Measurements from ENCODE around the gene AGPS. TPM values are rescaled to one million over a fixed set of nuclear protein-coding genes. Genes with fewer than 3 reads are reported as not detected.
A peak's percentile ranks its signal among the peaks of the same experiment; 100 is the strongest.

Gene AGPS
- total RNA-seq, 4 donors from 2014 or later = 21.4 to 50.9 (median 34.3) TPM

DNA sequence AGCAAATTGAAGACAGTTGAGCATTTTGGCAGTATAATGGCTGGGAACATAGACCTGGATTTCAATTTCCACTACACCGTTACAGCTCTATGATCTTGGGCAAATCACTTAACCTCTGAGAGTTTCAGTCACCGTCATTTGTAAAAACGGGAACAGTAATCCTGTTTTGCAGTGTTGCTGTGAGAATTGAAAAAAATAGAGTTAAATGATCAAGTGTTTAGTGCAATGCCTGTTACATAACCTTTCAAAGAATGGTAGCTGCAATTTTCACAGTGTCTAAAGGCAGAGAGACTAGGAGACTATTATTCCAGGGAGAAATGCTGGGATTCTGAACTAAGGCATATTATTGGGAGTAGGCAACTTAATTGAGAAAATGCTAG, 2.0 kb downstream of the AGPS start:
- no peak overlapping the region for H3K4me3 ChIP-seq
- no peaks in the 10 kb centered on the region for H3K9me3 ChIP-seq
- no peak for ATAC-seq
- no peaks in the 10 kb centered on the region for H3K27me3 ChIP-seq
- H3K36me3 ChIP-seq = no peaks in the 10 kb centered on the region
- no peak for TF ChIP-seq POLR2A (IDR thresholded peaks at IDR 0.05)
- no peak for TF ChIP-seq EP300 (IDR thresholded peaks at IDR 0.05)
- TF ChIP-seq, protein P1, sequence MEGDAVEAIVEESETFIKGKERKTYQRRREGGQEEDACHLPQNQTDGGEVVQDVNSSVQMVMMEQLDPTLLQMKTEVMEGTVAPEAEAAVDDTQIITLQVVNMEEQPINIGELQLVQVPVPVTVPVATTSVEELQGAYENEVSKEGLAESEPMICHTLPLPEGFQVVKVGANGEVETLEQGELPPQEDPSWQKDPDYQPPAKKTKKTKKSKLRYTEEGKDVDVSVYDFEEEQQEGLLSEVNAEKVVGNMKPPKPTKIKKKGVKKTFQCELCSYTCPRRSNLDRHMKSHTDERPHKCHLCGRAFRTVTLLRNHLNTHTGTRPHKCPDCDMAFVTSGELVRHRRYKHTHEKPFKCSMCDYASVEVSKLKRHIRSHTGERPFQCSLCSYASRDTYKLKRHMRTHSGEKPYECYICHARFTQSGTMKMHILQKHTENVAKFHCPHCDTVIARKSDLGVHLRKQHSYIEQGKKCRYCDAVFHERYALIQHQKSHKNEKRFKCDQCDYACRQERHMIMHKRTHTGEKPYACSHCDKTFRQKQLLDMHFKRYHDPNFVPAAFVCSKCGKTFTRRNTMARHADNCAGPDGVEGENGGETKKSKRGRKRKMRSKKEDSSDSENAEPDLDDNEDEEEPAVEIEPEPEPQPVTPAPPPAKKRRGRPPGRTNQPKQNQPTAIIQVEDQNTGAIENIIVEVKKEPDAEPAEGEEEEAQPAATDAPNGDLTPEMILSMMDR (IDR thresholded peaks at IDR 0.05) = no peak
- no peak for TF ChIP-seq POLR2AphosphoS5 (IDR thresholded peaks at IDR 0.05)
- H3K4me1 ChIP-seq = peaks cover 0 to 72% (median 0%) of the 10 kb centered on the region in 3 donors
- WGBS, 2 donors (ENCODE audit: low coverage in 1 of 2) = 72 to 100% methylated on average over 1 to 3 of the region's 3 CpGs
- no peak overlapping the region for H3K27ac ChIP-seq

- Histone ChIP-seq H3K4me1 (peaks cover 0 to 77% (median 0%) of the 10 kb centered on the region in 3 donors), H3K27ac (no peak overlapping the region)
These were observed 2.9 kb downstream of the AGPS start for GRCh38 chr2:177395351-177396065.

DNA sequence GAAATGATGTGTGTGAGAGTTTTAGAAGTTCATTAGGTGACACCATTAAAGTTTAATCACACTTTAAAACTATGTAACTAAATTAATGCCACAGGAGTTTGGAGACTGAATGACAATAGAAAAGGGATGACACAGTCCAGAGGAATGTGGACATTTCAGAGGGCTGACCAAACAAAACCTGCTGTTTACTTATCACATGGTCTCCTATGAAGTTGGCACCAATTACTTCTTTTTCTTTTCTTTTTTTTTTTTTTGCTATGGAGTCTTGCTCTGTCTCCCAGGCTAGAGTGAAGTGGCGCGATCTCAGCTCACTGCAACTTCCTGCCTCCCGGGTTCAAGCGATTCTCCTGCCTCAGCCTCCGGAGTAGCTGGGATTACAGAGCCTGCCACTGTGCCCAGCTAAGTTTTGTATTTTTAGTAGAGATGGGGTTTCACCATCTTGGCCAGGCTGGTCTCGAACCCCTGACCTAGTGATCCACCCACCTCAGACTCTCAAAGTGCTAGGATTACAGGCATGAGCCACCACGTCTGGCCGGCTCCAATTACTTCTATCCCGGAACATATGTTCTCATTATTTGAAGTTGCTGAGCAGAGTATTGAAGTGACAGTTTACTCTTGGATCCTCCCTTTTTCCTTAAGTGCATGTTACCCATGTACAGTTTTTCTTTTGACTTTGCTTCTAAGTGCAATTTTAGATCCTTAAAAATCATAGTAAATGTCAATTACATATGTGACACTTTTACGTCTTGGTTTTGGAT, 4.3 kb downstream of the AGPS start:
- Histone ChIP-seq H3K27me3 (no peaks in the 10 kb centered on the region), H3K27ac (peak overlapping the region in 2 of 4 donors; percentile 26 to 66), H3K4me1 (peaks cover 0 to 76% (median 0%) of the 10 kb centered on the region in 3 donors), H3K9me3 (no peaks in the 10 kb centered on the region), H3K4me3 (no peak overlapping the region), H3K36me3 (no peaks in the 10 kb centered on the region)
- no peak for ATAC-seq
- no peak for TF ChIP-seq POLR2AphosphoS5 (IDR thresholded peaks at IDR 0.05)
- no peak for TF ChIP-seq POLR2A (IDR thresholded peaks at IDR 0.05)
- TF ChIP-seq, protein P1 (IDR thresholded peaks at IDR 0.05) = no peak
- TF ChIP-seq EP300 (IDR thresholded peaks at IDR 0.05) = no peak
- WGBS, 2 donors (ENCODE audit: low coverage in 1 of 2) = 72 to 75% methylated on average over 6 to 10 of the region's 10 CpGs

More at GRCh38 chr2:177395351-177396065, 2.9 kb downstream of the AGPS start:
- no peak for ATAC-seq
- H3K4me3 ChIP-seq = no peak overlapping the region
- H3K9me3 ChIP-seq = no peaks in the 10 kb centered on the region
- H3K27me3 ChIP-seq = no peaks in the 10 kb centered on the region
- 94% methylated on average over 3 of the region's 3 CpGs; no CpG with 5 or more reads in 1 of the 2 donors for WGBS, 2 donors (ENCODE audit: low coverage in 1 of 2)
- TF ChIP-seq POLR2AphosphoS5 (IDR thresholded peaks at IDR 0.05) (no peak), POLR2A (IDR thresholded peaks at IDR 0.05) (no peak), EP300 (IDR thresholded peaks at IDR 0.05) (no peak)
- TF ChIP-seq, protein P1 (IDR thresholded peaks at IDR 0.05) = no peak
- H3K36me3 ChIP-seq = no peaks in the 10 kb centered on the region

DNA sequence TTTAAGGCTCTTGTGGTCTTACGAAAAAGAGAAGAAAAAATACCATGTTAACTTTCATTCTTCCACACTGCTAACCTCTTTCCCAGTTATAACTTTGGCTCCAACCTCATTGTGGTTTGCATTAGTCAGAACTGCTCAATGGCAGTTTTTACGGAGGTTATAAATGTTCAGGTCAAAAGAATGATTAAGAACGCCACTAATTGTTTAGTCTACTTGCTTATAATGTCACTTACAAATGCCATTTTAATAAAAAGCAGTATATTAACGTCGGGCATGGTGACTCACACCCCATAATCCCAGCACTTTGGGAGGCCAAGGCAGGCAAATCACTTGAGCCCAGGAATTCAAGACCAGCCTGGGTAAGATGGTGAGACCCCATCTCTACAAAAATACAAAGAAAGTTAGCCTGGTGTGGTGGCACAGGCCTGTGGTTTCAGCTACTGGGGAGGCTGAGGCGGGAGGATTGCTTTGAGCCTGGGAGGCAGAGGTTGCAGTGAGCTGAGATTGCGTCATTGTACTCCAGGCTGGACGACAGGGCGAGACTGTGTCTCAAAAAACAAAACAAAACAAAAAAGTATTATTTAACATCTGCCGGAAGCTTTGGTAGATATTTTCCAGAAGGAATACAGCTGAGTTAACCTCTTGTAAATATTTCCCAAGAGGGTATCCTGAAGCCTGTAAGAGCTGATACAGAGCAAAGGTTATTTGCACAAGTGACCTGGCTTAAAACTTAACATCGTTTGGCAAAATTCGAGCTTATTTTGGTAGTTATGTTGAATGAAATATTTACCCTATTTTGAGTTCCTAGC, 5.1 kb downstream of the AGPS start:
- Histone ChIP-seq H3K36me3 (no peaks in the 10 kb centered on the region), H3K4me1 (peaks cover 0 to 71% (median 0%) of the 10 kb centered on the region in 3 donors), H3K27me3 (no peaks in the 10 kb centered on the region), H3K27ac (peak overlapping the region in 3 of 4 donors; percentile 18 to 66 (median 26)), H3K4me3 (no peak overlapping the region), H3K9me3 (no peaks in the 10 kb centered on the region)
- 33 to 43% methylated on average over 8 to 12 of the region's 12 CpGs for WGBS, 2 donors (ENCODE audit: low coverage in 1 of 2)
- TF ChIP-seq POLR2A (IDR thresholded peaks at IDR 0.05) (no peak), POLR2AphosphoS5 (IDR thresholded peaks at IDR 0.05) (peak; percentile 27)
- peak; percentile 69 for ATAC-seq

GRCh38 chr2:177398290-177398683, 5.7 kb downstream of the AGPS start:
- H3K27ac ChIP-seq = peak overlapping the region in 2 of 4 donors; percentile 10 to 66
- no peaks in the 10 kb centered on the region for H3K9me3 ChIP-seq
- WGBS, 2 donors (ENCODE audit: low coverage in 1 of 2) = 73 to 88% methylated on average over 1 of the region's 1 CpG
- no peak for ATAC-seq
- H3K27me3 ChIP-seq = no peaks in the 10 kb centered on the region
- H3K36me3 ChIP-seq = no peaks in the 10 kb centered on the region
- H3K4me1 ChIP-seq = peaks cover 0 to 74% (median 0%) of the 10 kb centered on the region in 3 donors
- TF ChIP-seq, protein P1 (IDR thresholded peaks at IDR 0.05) = no peak
- TF ChIP-seq EP300 (IDR thresholded peaks at IDR 0.05) (no peak), POLR2AphosphoS5 (IDR thresholded peaks at IDR 0.05) (no peak), POLR2A (IDR thresholded peaks at IDR 0.05) (no peak)
- H3K4me3 ChIP-seq = no peak overlapping the region

All from gastroesophageal sphincter (tissue), 4 donors.